ENCODE results near the gene PPP5C. TPM values are rescaled to one million over a fixed set of nuclear protein-coding genes. Genes with fewer than 3 reads are reported as not detected.

PPP5C gene
- total and polyA plus RNA-seq, 2 of the 8 experiments (the other 6 are each of a cell fraction or from before 2014, with no cell fraction given), result 112 to 156 TPM

- Histone ChIP-seq H3K27me3 (replicated peaks in 1 of 4; ENCODE audit: control insufficient read depth in 3 of 4, extremely low read depth in 1 of 4, insufficient read depth in 3 of 4, low read length in 3 of 4) (no peaks in the 10 kb centered on the region), H2BK15ac (ENCODE audit: low read length) (no peak overlapping the region), H3K4me1 (replicated peaks in 1 of 4; ENCODE audit: control insufficient read depth in 3 of 4, insufficient read depth in 4 of 4, low read length in 3 of 4) (peaks cover 3 to 16% (median 5%) of the 10 kb centered on the region in 4 experiments), H4K5ac (ENCODE audit: insufficient read length, low read depth, low read length) (no peak overlapping the region), H4K20me1 (replicated peaks in 1 of 2; ENCODE audit: control insufficient read depth in 1 of 2, insufficient read depth in 2 of 2, low read length in 2 of 2) (peaks cover 11 to 23% of the 10 kb centered on the region in 2 experiments), H3K56ac (replicated peaks; ENCODE audit: insufficient read length, low read depth, low read length) (no peak overlapping the region), H3K14ac (ENCODE audit: insufficient read length) (no peak overlapping the region), H2BK12ac (ENCODE audit: low read depth, low read length) (no peak overlapping the region), H3K4ac (replicated peaks; ENCODE audit: insufficient read length, low read depth, low read length) (no peak overlapping the region), H3K23me2 (ENCODE audit: low read depth, low read length) (peaks cover 2% of the 10 kb centered on the region; the same call in 1 of the 2 replicates), H3K9ac (replicated peaks in 1 of 4; ENCODE audit: extremely low read depth in 1 of 4, low read depth in 3 of 4, low read length in 3 of 4) (no peak overlapping the region), H2BK20ac (ENCODE audit: low read length) (no peak overlapping the region), H2AFZ (ENCODE audit: low read length) (no peak overlapping the region), H2BK5ac (ENCODE audit: low read depth, low read length) (no peak overlapping the region), H4K8ac (ENCODE audit: extremely low read depth, insufficient read depth, low read length) (peak overlapping the region; percentile 28; the same call in 1 of the 2 replicates), H3K18ac (ENCODE audit: extremely low read depth, low read length) (no peak overlapping the region), H3K4me2 (ENCODE audit: insufficient read depth in 1 of 2, low read depth in 2 of 2, low read length in 2 of 2) (peak overlapping the region in 1 of 2 experiments; percentile 5; a peak in 1 of 4 replicates), H2AK5ac (ENCODE audit: low read depth, low read length) (no peak overlapping the region), H3K79me1 (ENCODE audit: low read depth, low read length) (peaks cover 18% of the 10 kb centered on the region), H2BK120ac (replicated peaks; ENCODE audit: low read depth, low read length) (no peak overlapping the region), H3K27ac (ENCODE audit: low read depth, low read length) (no peak overlapping the region), H3K9me3 (ENCODE audit: insufficient read depth in 2 of 2, low read depth in 1 of 2, low read length in 1 of 2) (peaks cover 0 to 2% of the 10 kb centered on the region in 2 experiments; a peak in 1 of 4 replicates), H4K91ac (replicated peaks; ENCODE audit: insufficient read length, low read length) (no peak overlapping the region), H3K23ac (ENCODE audit: insufficient read length) (no peak overlapping the region), H3K36me3 (ENCODE audit: control insufficient read depth in 2 of 4, insufficient read depth in 4 of 4, low read length in 3 of 4) (peaks cover 15 to 22% (median 18%) of the 10 kb centered on the region in 4 experiments; a peak in 7 of 8 replicates), H3K79me2 (ENCODE audit: control insufficient read depth in 1 of 2, insufficient read depth in 2 of 2, low read length in 2 of 2) (peaks cover 8 to 54% of the 10 kb centered on the region in 2 experiments; a peak in 3 of 4 replicates), H3K4me3 (ENCODE audit: extremely low read depth in 1 of 4, insufficient read depth in 2 of 4, low read depth in 3 of 4, low read length in 4 of 4) (no peak overlapping the region; a peak in 2 of 8 replicates)
- 81% methylated on average over 6 of the region's 8 CpGs; no CpG with 5 or more reads in 1 of the 2 experiments for WGBS, 2 experiments (ENCODE audit: extremely low coverage in 1 of 2, insufficient coverage in 1 of 2, insufficient read length in 1 of 2, insufficient replicate concordance in 2 of 2, low coverage in 1 of 2, low lambda C conversion rate in 2 of 2, missing lambda C conversion rate in 1 of 2)
- DNase-seq (ENCODE audit: low read depth in 1 of 2, low spot score in 2 of 2), result no peak
- TF ChIP-seq JUN (IDR thresholded peaks at IDR 0.05; ENCODE audit: low read depth, low read length), result no peak
- no peak for TF ChIP-seq KDM1A (IDR thresholded peaks at IDR 0.05; ENCODE audit: borderline replicate concordance, low read length)
- TF ChIP-seq BCL11A (IDR thresholded peaks at IDR 0.05; ENCODE audit: low read depth in 2 of 2, low read length in 2 of 2), result no peak
- TF ChIP-seq, protein P1, sequence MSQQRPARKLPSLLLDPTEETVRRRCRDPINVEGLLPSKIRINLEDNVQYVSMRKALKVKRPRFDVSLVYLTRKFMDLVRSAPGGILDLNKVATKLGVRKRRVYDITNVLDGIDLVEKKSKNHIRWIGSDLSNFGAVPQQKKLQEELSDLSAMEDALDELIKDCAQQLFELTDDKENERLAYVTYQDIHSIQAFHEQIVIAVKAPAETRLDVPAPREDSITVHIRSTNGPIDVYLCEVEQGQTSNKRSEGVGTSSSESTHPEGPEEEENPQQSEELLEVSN (IDR thresholded peaks at IDR 0.05), result no peak
- no peak for TF ChIP-seq SP1 (IDR thresholded peaks at IDR 0.05; ENCODE audit: low read depth, low read length)
- no peak for TF ChIP-seq ZNF274 (IDR thresholded peaks at IDR 0.05; ENCODE audit: borderline replicate concordance, extremely low read depth, low read length)
- TF ChIP-seq JUND (IDR thresholded peaks at IDR 0.05; ENCODE audit: low read length), result no peak
- CTCF ChIA-PET (ENCODE audit: partially characterized antibody), result interaction anchor here (0.8 to 2.1 kb wide), 5 partner anchors 18 to 70 kb away, joined by 3 to 6 read pairs (median 4); no protein-coding TSS in a partner anchor
- no peak for FAIRE-seq
- POLR2A ChIA-PET (ENCODE audit: partially characterized antibody), result interaction anchor here (0.8 to 2.8 kb wide), 3 partner anchors 9 to 29 kb away, joined by 3 to 8 read pairs (median 3); no protein-coding TSS in a partner anchor
Observed at GRCh38 chr19:46350029-46350757, 3.3 kb downstream of the PPP5C start.

All from H1 (cell line).